H9 (cell line): ENCODE data around the gene AJAP1. TPM values are rescaled to one million over a fixed set of nuclear protein-coding genes. Genes with fewer than 3 reads are reported as not detected.

Experiments
- DNase-seq: peaks from one replicate; pipeline ENCODE4 v3.0.0-alpha.2; 2017
- H2AFZ ChIP-seq: one replicate; pipeline ENCODE4 v1.6.1; 2013; ENCODE audit warnings: mild to moderate bottlenecking, low read length, control low read depth, moderate library complexity
- H2AK5ac ChIP-seq: 2 replicates; pipeline ENCODE4 v1.6.1; 2013; ENCODE audit warnings: low read length, control low read depth, mixed read lengths; ENCODE audit not compliant: insufficient read length
- H2BK120ac ChIP-seq: one replicate; pipeline ENCODE4 v1.6.1; 2013; ENCODE audit warnings: low read depth, mild to moderate bottlenecking, low read length, control low read depth, inconsistent platforms; ENCODE audit not compliant: poor library complexity, severe bottlenecking
- H2BK12ac ChIP-seq: 2 replicates; pipeline ENCODE4 v1.6.1; 2013; ENCODE audit warnings: low read length, control low read depth, mixed read lengths, low read depth; ENCODE audit not compliant: insufficient read length
- H2BK15ac ChIP-seq: 2 replicates; pipeline ENCODE4 v1.6.1; 2013; ENCODE audit warnings: low read depth, low read length, control low read depth
- H2BK20ac ChIP-seq: one replicate; pipeline ENCODE4 v1.6.1; 2013; ENCODE audit warnings: low read depth, mild to moderate bottlenecking, low read length, control low read depth, inconsistent platforms; ENCODE audit not compliant: poor library complexity, severe bottlenecking
- H2BK5ac ChIP-seq: 2 replicates; pipeline ENCODE4 v1.6.1; 2013; ENCODE audit warnings: low read length, control low read depth, mixed read lengths; ENCODE audit not compliant: insufficient read length
- H3K14ac ChIP-seq: 2 replicates; pipeline ENCODE4 v1.6.1; 2013; ENCODE audit warnings: low read length, control low read depth; ENCODE audit not compliant: insufficient read depth
- H3K18ac ChIP-seq: 2 replicates; pipeline ENCODE4 v1.6.1; 2013; ENCODE audit warnings: low read depth, mild to moderate bottlenecking, mixed read lengths, low read length, control low read depth; ENCODE audit not compliant: insufficient read length
- H3K23ac ChIP-seq: 2 replicates; pipeline ENCODE4 v1.6.1; 2013; ENCODE audit warnings: low read length, control low read depth, mixed read lengths, low read depth; ENCODE audit not compliant: insufficient read length
- H3K23me2 ChIP-seq: 2 replicates; pipeline ENCODE4 v1.6.1; 2013; ENCODE audit warnings: low read depth, mild to moderate bottlenecking, mixed read lengths, low read length, control low read depth; ENCODE audit not compliant: insufficient read length, poor library complexity, severe bottlenecking
- H3K27ac ChIP-seq: 2 replicates; pipeline ENCODE4 v1.5.1; 2013; ENCODE audit warnings: low read length, control low read depth, mixed read lengths, low read depth; ENCODE audit not compliant: insufficient read length
- H3K27me3 ChIP-seq: 2 replicates; pipeline ENCODE4 v1.6.1; 2013; ENCODE audit warnings: low read length, control low read depth, inconsistent platforms; ENCODE audit not compliant: insufficient read depth
- H3K4ac ChIP-seq: 2 replicates; pipeline ENCODE4 v1.6.1; 2013; ENCODE audit warnings: low read depth, mild to moderate bottlenecking, control low read depth, inconsistent platforms, low read length, moderate library complexity
- H3K4me1 ChIP-seq: 2 replicates; pipeline ENCODE4 v1.6.1; 2013; ENCODE audit warnings: low read length, control low read depth, inconsistent platforms; ENCODE audit not compliant: insufficient read depth
- H3K4me2 ChIP-seq: 2 replicates; pipeline ENCODE4 v1.6.1; 2013; ENCODE audit warnings: low read length, control low read depth, mixed read lengths; ENCODE audit not compliant: insufficient read length, insufficient read depth
- H3K56ac ChIP-seq: 2 replicates; pipeline ENCODE4 v1.6.1; 2013; ENCODE audit warnings: low read depth, mild to moderate bottlenecking, mixed read lengths, low read length, control low read depth; ENCODE audit not compliant: insufficient read length
- H3K79me1 ChIP-seq: 2 replicates; pipeline ENCODE4 v1.6.1; 2013; ENCODE audit warnings: low read depth, mild to moderate bottlenecking, moderate library complexity, low read length, control low read depth, inconsistent platforms; ENCODE audit not compliant: insufficient read depth, poor library complexity, severe bottlenecking
- H3K79me2 ChIP-seq: 2 replicates; pipeline ENCODE4 v1.6.1; 2013; ENCODE audit warnings: low read length, control low read depth, inconsistent platforms; ENCODE audit not compliant: insufficient read depth
- H3K9ac ChIP-seq: 2 replicates; pipeline ENCODE4 v1.6.1; 2013; ENCODE audit warnings: low read length, control low read depth, mixed read lengths; ENCODE audit not compliant: insufficient read length; ENCODE audit errors: extremely low read depth
- H3K9me3 ChIP-seq: one replicate; pipeline ENCODE4 v1.6.1; 2013; ENCODE audit warnings: low read depth, low read length, inconsistent platforms; ENCODE audit not compliant: control insufficient read depth
- H3T11ph ChIP-seq: one replicate; pipeline ENCODE4 v1.6.1; 2013; ENCODE audit warnings: mild to moderate bottlenecking, low read length, control low read depth, inconsistent platforms
- H4K20me1 ChIP-seq: one replicate; pipeline ENCODE4 v1.6.1; 2013; ENCODE audit not compliant: control insufficient read depth, insufficient read length, insufficient read depth
- H4K5ac ChIP-seq: 2 replicates; pipeline ENCODE4 v1.6.1; 2013; ENCODE audit warnings: low read depth, mild to moderate bottlenecking, mixed read lengths, low read length, control low read depth; ENCODE audit not compliant: insufficient read length
- H4K8ac ChIP-seq: replicated peaks from 2 replicates; pipeline ENCODE4 v1.6.1; 2013; ENCODE audit warnings: low read length, control low read depth, mixed read lengths, low read depth; ENCODE audit not compliant: insufficient read length
- H4K91ac ChIP-seq: 2 replicates; pipeline ENCODE4 v1.6.1; 2013; ENCODE audit warnings: low read depth, mild to moderate bottlenecking, moderate library complexity, mixed read lengths, low read length, control low read depth; ENCODE audit not compliant: insufficient read length
- H3K27ac Mint-ChIP-seq, 3 experiments: 2 replicates in 2 of 3; 3 replicates in 1 of 3; pipeline ENCODE4 v1.8.0; 2020 to 2021; ENCODE audit warnings: mixed read lengths in 3 of 3, mild to moderate bottlenecking in 1 of 3, moderate library complexity in 1 of 3
- H3K27me3 Mint-ChIP-seq: 2 replicates; pipeline ENCODE4 v1.8.0; 2021; ENCODE audit warnings: low read depth, mild to moderate bottlenecking, moderate library complexity, mixed read lengths
- H3K36me3 Mint-ChIP-seq, 3 experiments: 2 replicates in 2 of 3; 3 replicates in 1 of 3; pipeline ENCODE4 v1.8.0; 2020 to 2021; ENCODE audit warnings: low read depth in 3 of 3, mixed read lengths in 3 of 3; ENCODE audit not compliant: insufficient read depth in 1 of 3
- H3K4me1 Mint-ChIP-seq, 2 experiments: 2 replicates each; pipeline ENCODE4 v1.8.0; 2020; ENCODE audit warnings: mixed read lengths in 2 of 2
- H3K4me3 Mint-ChIP-seq, 2 experiments: 2 replicates in 1 of 2; 3 replicates in 1 of 2; pipeline ENCODE4 v1.8.0; 2020 to 2021; ENCODE audit warnings: mild to moderate bottlenecking in 2 of 2, mixed read lengths in 2 of 2, moderate library complexity in 1 of 2
- H3K9me3 Mint-ChIP-seq, 2 experiments: 2 replicates in 1 of 2; 3 replicates in 1 of 2; pipeline ENCODE4 v1.8.0; 2020; ENCODE audit warnings: mild to moderate bottlenecking in 2 of 2, mixed read lengths in 2 of 2, moderate library complexity in 1 of 2
- WGBS: extraction: QIAGEN DNeasy Blood & Tissue Kit; methylation state at CpG from one replicate; pipeline ENCODE4 v1.1.7; 2013; ENCODE audit warnings: missing lambda C conversion rate, low lambda C conversion rate, mixed read lengths; ENCODE audit not compliant: insufficient read length; ENCODE audit errors: extremely low coverage; 5-methylcytosine and 5-hydroxymethylcytosine counted together
- total RNA-seq: library from RNA; stranded (reverse); gene quantifications from 2 replicates; pipeline ENCODE4 v1.2.1, GENCODE V29; 2021
- TF ChIP-seq, protein P1 (sequence below): fragments of 200-600 bp; sonication (generic); conservative IDR thresholded peaks from 3 replicates; pipeline ENCODE4 v1.8.0; 2021; ENCODE audit warnings: antibody characterized with exemption, mild to moderate bottlenecking

The AJAP1 gene
- total RNA-seq, 1 experiment from 2014 or later, result 8.6 TPM

DNA sequence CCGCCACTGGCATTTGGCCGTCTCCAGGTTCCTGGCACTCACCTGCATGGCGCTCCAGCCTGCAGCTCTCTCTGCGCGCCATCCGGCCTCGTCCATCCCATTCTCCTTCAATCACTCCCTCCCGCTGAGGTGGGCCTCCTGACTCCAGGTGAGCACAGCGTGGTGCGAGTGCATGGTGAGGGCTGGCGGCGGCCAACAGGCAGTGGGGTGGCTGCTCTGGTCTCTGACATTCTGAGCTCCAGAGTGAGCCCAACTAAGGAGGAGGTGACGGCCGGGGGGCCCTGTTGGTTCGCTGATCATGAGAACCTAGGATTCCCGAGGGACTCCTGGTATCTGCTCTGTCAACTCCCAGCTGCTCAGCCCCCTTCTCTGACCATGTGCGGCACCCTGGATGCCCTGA is 130.4 kb downstream of the AJAP1 start:
- TF ChIP-seq, protein P1, sequence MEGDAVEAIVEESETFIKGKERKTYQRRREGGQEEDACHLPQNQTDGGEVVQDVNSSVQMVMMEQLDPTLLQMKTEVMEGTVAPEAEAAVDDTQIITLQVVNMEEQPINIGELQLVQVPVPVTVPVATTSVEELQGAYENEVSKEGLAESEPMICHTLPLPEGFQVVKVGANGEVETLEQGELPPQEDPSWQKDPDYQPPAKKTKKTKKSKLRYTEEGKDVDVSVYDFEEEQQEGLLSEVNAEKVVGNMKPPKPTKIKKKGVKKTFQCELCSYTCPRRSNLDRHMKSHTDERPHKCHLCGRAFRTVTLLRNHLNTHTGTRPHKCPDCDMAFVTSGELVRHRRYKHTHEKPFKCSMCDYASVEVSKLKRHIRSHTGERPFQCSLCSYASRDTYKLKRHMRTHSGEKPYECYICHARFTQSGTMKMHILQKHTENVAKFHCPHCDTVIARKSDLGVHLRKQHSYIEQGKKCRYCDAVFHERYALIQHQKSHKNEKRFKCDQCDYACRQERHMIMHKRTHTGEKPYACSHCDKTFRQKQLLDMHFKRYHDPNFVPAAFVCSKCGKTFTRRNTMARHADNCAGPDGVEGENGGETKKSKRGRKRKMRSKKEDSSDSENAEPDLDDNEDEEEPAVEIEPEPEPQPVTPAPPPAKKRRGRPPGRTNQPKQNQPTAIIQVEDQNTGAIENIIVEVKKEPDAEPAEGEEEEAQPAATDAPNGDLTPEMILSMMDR, result no peak
- no peak overlapping the region for H2BK15ac ChIP-seq
- H4K8ac ChIP-seq, result no peak overlapping the region
- Mint-ChIP-seq H3K4me3 (no peak overlapping the region), H3K36me3 (peaks cover 0 to 2% (median 0%) of the 10 kb centered on the region in 3 experiments; a peak in 3 of 7 replicates), H3K4me1 (no peaks in the 10 kb centered on the region; a peak in 1 of 4 replicates), H3K27ac (no peak overlapping the region), H3K9me3 (no peaks in the 10 kb centered on the region), H3K27me3 (peaks cover 3% of the 10 kb centered on the region)
- H3K23me2 ChIP-seq, result no peaks in the 10 kb centered on the region
- no peak overlapping the region for H3K18ac ChIP-seq
- H4K91ac ChIP-seq, result no peak overlapping the region
- H3K9me3 ChIP-seq, result no peaks in the 10 kb centered on the region
- no peak overlapping the region for H2AFZ ChIP-seq
- H3K4me1 ChIP-seq, result no peaks in the 10 kb centered on the region
- H3K27ac ChIP-seq, result no peak overlapping the region
- no peaks in the 10 kb centered on the region for H4K20me1 ChIP-seq
- no peak overlapping the region for H3K14ac ChIP-seq
- WGBS, result no CpG with 5 or more reads among the region's 17 CpGs
- no peaks in the 10 kb centered on the region for H3K79me1 ChIP-seq
- H3K23ac ChIP-seq, result no peak overlapping the region
- no peak overlapping the region for H3T11ph ChIP-seq
- no peak overlapping the region for H2BK20ac ChIP-seq
- H2AK5ac ChIP-seq, result no peak overlapping the region
- H2BK12ac ChIP-seq, result no peak overlapping the region
- H2BK120ac ChIP-seq, result no peak overlapping the region
- H3K4ac ChIP-seq, result no peak overlapping the region
- no peak overlapping the region for H2BK5ac ChIP-seq
- H3K56ac ChIP-seq, result no peak overlapping the region
- H3K79me2 ChIP-seq, result no peaks in the 10 kb centered on the region
- H3K9ac ChIP-seq, result no peak overlapping the region
- no peak overlapping the region for H3K4me2 ChIP-seq
- DNase-seq, result no peak
- H4K5ac ChIP-seq, result no peak overlapping the region
- no peaks in the 10 kb centered on the region for H3K27me3 ChIP-seq
